Stimulated activated CD8-positive, alpha-beta memory T cell treated with anti-CD3 and anti-CD28 coated beads, Interleukin-7, amount 100 ng/mL, for 24 hours (primary cell): ENCODE measurements around the gene HEG1.

Source experiments
- DNase-seq: peaks from one replicate; pipeline ENCODE4 v3.0.0-alpha.2; 2020; ENCODE audit warnings: low read depth

The HEG1 gene

GRCh38 chr3:125072301-125072700 lies 16.5 kb upstream of the HEG1 start:
- no peak for DNase-seq

GRCh38 chr3:125069968-125070745 lies 14.4 kb upstream of the HEG1 start:
- no peak for DNase-seq

GRCh38 chr3:125069452-125069851 lies 13.7 kb upstream of the HEG1 start:
- DNase-seq = no peak

- DNase-seq = no peak
These were observed 12.5 kb upstream of the HEG1 start for GRCh38 chr3:125068265-125068664.

GRCh38 chr3:125067225-125067624 lies 11.4 kb upstream of the HEG1 start:
- DNase-seq = no peak

GRCh38 chr3:125062904-125063618 lies 7.3 kb upstream of the HEG1 start:
- DNase-seq = no peak

- no peak for DNase-seq
These were observed 5.8 kb upstream of the HEG1 start for GRCh38 chr3:125061646-125062045.

GRCh38 chr3:125061170-125061569 lies 5.4 kb upstream of the HEG1 start:
- no peak for DNase-seq

GRCh38 chr3:125059488-125060245 lies 3.9 kb upstream of the HEG1 start:
- no peak for DNase-seq

- DNase-seq = no peak
These were observed 3.2 kb upstream of the HEG1 start for GRCh38 chr3:125058959-125059358.

GRCh38 chr3:125058529-125058928 lies 2.7 kb upstream of the HEG1 start:
- DNase-seq = no peak

GRCh38 chr3:125057186-125057850 lies 1.5 kb upstream of the HEG1 start:
- DNase-seq = no peak

GRCh38 chr3:125055331-125055912 lies 375 bp downstream of the HEG1 start:
- no peak for DNase-seq

- no peak for DNase-seq
These were observed 1.1 kb downstream of the HEG1 start for GRCh38 chr3:125054449-125055329.

- no peak for DNase-seq
These were observed 1.7 kb downstream of the HEG1 start for GRCh38 chr3:125054062-125054448.

- DNase-seq = no peak
These were observed 2.5 kb downstream of the HEG1 start for GRCh38 chr3:125053304-125053699.

GRCh38 chr3:125052624-125053303 lies 3.0 kb downstream of the HEG1 start:
- no peak for DNase-seq

GRCh38 chr3:125051715-125052581 lies 3.8 kb downstream of the HEG1 start:
- peak; percentile 35 for DNase-seq

GRCh38 chr3:125051205-125051604 lies 4.6 kb downstream of the HEG1 start:
- DNase-seq = no peak
